Activated T-cell treated with anti-CD3 and anti-CD28 coated beads, Interleukin-2, amount 50 U/mL, for 24 hours (primary cell): ENCODE measurements around the gene SCMH1.
"Not testable (repeated sequence)": the region's sequence is repeated elsewhere in the genome, so short reads cannot be mapped to it uniquely, and the experiment has no call there.

Experiments
- DNase-seq: peaks from one replicate; pipeline ENCODE4 v3.0.0-alpha.2; 2020
- H3K27ac Mint-ChIP-seq: 2 replicates; pipeline ENCODE4 v1.8.0; 2020; ENCODE audit warnings: mild to moderate bottlenecking, mixed read lengths
- H3K27me3 Mint-ChIP-seq: 2 replicates; pipeline ENCODE4 v1.8.0; 2020; ENCODE audit warnings: mixed read lengths
- H3K36me3 Mint-ChIP-seq: 2 replicates; pipeline ENCODE4 v1.8.0; 2020; ENCODE audit warnings: low read depth, mixed read lengths
- H3K4me1 Mint-ChIP-seq: 2 replicates; pipeline ENCODE4 v1.8.0; 2020; ENCODE audit warnings: low read depth, mixed read lengths
- H3K4me3 Mint-ChIP-seq: 2 replicates; pipeline ENCODE4 v1.8.0; 2020; ENCODE audit warnings: mild to moderate bottlenecking, moderate library complexity, mixed read lengths
- H3K9me3 Mint-ChIP-seq: 2 replicates; pipeline ENCODE4 v1.8.0; 2020; ENCODE audit warnings: mixed read lengths

SCMH1 gene

DNA sequence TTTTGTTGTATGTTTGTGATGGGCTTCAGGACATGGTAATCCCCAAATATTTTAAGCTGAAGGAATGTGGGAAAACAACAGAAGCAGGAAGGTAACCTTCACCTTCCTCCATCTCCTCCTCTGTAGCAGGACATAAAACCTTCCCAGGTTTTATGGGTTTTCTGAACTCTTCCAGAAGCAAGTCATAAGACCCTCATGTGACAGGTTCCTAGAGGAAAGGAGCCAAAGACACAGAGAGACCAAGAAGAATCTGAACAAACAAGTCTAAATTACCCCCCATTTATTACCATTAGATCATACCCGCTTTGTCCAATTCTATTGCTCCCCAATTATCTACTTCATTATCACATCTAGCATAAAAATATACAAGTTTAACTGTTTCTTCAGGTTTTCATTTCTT, 28.8 kb downstream of the SCMH1 start:
- DNase-seq: no peak
- Mint-ChIP-seq H3K36me3 (peaks cover 60% of the 10 kb centered on the region), H3K4me1 (peaks cover 20% of the 10 kb centered on the region), H3K4me3 (no peak overlapping the region), H3K27ac (no peak overlapping the region), H3K27me3 (no peaks in the 10 kb centered on the region), H3K9me3 (peaks cover 16% of the 10 kb centered on the region)

DNA sequence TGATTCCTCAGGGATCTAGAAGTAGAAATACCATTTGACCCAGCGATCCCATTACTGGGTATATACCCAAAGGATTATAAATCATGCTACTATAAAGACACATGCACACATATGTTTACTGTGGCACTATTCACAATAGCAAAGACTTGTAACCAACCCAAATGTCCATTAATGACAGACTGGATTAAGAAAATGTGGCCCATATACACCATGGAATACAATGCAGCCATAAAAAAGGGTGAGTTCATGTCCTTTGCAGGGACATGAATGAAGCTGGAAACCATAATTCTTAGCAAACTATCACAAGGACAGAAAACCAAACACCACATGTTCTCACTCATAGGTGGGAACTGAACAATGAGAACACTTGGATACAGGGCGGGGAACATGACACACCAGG, 30.5 kb downstream of the SCMH1 start:
- H3K27ac Mint-ChIP-seq, DNase-seq, H3K27me3 Mint-ChIP-seq, H3K4me3 Mint-ChIP-seq: not testable (repeated sequence)
- H3K36me3 Mint-ChIP-seq: peaks cover 54% of the 10 kb centered on the region
- H3K4me1 Mint-ChIP-seq: peaks cover 20% of the 10 kb centered on the region
- peaks cover 12% of the 10 kb centered on the region for H3K9me3 Mint-ChIP-seq

DNA sequence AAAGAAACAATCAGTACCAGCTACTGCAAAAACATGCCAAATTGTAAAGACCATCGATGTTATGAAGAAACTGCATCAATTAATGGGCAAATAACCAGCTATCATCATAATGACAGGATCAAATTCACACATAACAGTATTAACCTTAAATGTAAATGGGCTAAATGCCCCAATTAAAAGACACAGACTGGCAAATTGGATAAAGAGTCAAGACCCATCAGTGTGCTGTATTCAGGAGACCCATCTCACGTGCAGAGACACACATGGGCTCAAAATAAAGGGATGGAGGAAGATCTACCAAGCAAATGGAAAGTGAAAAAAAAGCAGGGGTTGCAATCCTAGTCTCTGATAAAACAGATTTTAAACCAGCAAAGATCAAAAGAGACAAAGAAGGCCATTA, 35.1 kb downstream of the SCMH1 start:
- not testable (repeated sequence) for DNase-seq, H3K4me3 Mint-ChIP-seq, H3K27ac Mint-ChIP-seq, H3K27me3 Mint-ChIP-seq
- Mint-ChIP-seq H3K9me3 (peaks cover 20% of the 10 kb centered on the region), H3K4me1 (peaks cover 10% of the 10 kb centered on the region), H3K36me3 (peaks cover 71% of the 10 kb centered on the region)

DNA sequence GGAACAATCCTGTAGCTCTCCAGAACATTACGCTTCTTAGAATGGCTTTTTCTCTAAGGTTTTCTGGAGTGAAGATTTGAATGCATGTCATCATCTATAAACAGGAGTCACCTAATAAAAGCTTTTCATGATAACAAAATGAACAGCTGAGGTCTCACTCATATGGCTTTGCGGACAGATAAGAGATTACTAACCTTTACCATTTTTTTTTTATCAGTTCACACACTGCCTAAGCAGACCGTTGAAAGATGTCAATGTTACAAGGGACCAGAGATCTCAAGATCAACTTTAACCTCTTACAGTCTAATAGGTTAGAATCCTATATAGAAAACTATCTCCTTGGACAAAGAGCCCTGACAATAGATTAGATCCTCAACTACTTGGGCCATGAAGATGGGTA, 41.4 kb downstream of the SCMH1 start:
- peaks cover 8% of the 10 kb centered on the region for H3K9me3 Mint-ChIP-seq

DNA sequence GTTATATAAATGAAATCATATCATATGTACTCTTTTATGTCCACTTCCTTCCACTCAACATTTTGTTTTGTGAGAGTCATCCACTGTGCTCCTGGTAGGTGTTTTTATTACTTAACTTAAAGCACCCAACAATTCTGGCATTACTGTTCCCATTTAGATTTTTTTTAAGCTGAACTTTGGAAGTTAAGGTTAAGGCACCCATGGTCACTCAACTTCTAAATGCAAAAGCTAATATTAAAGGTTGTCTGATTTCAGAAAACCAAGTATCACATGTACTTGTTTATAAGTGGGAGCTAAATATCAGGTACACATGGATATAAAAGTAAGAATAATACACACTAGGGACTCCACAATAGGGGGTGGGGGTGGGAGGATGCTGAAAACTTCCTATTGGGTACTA, 42.7 kb downstream of the SCMH1 start:
- DNase-seq: no peak
- Mint-ChIP-seq H3K27me3 (no peaks in the 10 kb centered on the region), H3K4me1 (peaks cover 1% of the 10 kb centered on the region), H3K9me3 (peaks cover 6% of the 10 kb centered on the region), H3K36me3 (peaks cover 20% of the 10 kb centered on the region), H3K27ac (no peak overlapping the region), H3K4me3 (no peak overlapping the region)

More for the DNA sequence above, 41.4 kb downstream of the SCMH1 start:
- Mint-ChIP-seq H3K27me3 (no peaks in the 10 kb centered on the region), H3K27ac (no peak overlapping the region), H3K36me3 (peaks cover 34% of the 10 kb centered on the region), H3K4me1 (peaks cover 1% of the 10 kb centered on the region), H3K4me3 (no peak overlapping the region)
- no peak for DNase-seq

DNA sequence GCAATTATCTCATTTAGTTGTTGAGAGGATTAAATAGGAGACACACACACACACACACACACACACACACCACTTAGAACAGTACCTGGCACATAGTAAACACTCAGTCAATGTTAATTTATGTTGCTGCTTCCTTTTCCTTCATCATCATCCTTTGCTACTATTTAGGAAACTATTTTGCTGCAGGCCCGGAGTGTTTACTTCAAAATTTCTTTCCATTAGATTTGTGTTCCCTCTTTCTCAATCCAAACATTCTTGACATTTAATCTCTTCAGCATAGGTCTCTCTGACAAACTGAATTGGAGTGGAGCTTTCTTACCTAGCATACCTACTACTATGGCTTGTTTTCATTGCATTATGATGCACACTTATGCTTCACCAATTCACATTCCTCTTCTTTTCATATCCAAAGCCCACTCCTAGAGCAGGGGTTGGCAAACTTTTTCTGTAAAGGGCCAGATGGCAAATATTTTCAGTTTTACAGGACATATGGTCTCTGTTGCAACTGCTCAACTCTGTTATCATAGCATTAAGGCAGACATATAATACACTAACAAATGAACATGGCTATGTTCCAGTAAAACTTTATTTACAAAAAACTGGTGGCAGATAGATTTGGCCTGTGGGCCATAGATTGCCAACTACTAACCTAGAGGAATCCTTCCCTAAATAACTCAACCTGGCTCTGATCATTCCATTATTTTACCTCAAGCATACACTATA, 49.5 kb downstream of the SCMH1 start:
- Mint-ChIP-seq H3K4me3 (no peak overlapping the region), H3K4me1 (peaks cover 2% of the 10 kb centered on the region), H3K27me3 (no peaks in the 10 kb centered on the region), H3K36me3 (peaks cover 6% of the 10 kb centered on the region), H3K27ac (no peak overlapping the region), H3K9me3 (no peaks in the 10 kb centered on the region)
- no peak for DNase-seq

DNA sequence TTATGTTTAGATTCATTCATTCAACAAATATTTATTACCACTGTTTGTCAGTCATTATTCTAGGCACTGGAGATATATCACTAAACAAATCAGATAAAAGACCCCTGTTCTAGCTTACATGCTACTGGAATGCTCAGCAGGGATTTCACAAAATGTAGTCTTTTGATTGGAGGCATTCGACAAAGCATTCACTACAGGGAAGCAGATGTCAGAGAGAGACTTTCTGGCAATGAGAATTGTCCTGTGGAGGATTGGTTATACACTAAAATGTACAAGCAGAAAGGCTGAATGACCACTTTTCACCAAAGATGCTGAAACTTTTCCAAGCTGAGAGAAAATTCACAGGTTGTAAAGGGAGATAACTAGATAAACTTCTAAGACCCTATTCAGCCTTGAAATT, 57.7 kb downstream of the SCMH1 start:
- H3K9me3 Mint-ChIP-seq: no peaks in the 10 kb centered on the region
- H3K27me3 Mint-ChIP-seq: no peaks in the 10 kb centered on the region
- H3K4me3 Mint-ChIP-seq: no peak overlapping the region
- H3K27ac Mint-ChIP-seq: no peak overlapping the region
- H3K4me1 Mint-ChIP-seq: peaks cover 2% of the 10 kb centered on the region
- DNase-seq: no peak
- H3K36me3 Mint-ChIP-seq: peaks cover 52% of the 10 kb centered on the region

DNA sequence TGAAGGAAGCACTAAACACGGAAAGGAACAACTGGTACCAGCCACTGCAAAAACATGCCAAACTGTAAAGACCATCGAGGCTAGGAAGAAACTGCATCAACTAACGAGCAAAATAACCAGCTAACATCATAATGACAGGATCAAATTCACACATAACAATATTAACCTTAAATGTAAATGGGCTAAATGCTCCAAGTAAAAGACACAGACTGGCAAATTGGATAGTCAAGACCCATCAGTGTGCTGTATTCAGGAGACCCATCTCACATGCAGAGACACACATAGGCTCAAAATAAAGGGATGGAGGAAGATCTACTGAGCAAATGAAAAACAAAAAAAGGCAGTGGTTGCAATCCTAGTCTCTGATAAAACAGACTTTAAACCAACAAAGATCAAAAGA, 63.9 kb downstream of the SCMH1 start:
- H3K4me3 Mint-ChIP-seq, H3K4me1 Mint-ChIP-seq, H3K27me3 Mint-ChIP-seq, H3K27ac Mint-ChIP-seq, DNase-seq, H3K9me3 Mint-ChIP-seq: not testable (repeated sequence)
- H3K36me3 Mint-ChIP-seq: peaks cover 70% of the 10 kb centered on the region

DNA sequence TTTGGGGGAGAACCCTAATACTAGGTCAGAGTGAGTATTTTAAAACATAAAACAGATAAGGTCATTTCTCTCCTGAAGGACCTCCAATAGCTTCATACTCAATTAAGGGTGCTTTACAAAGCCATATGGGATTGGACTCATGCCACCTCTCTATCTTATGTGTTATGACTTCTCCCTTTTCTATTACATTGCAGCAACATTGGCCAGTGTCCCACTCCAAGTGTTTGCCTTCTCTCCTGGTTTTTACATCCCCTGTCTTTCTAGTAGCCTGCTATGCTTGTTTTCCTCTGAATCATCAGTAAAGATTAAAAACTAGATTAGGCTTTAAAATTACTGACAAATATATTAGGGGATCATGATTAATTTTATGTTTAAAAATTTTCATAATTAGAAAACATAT, 66.6 kb downstream of the SCMH1 start:
- Mint-ChIP-seq H3K36me3 (peaks cover 63% of the 10 kb centered on the region), H3K9me3 (peaks cover 3% of the 10 kb centered on the region), H3K27me3 (no peaks in the 10 kb centered on the region), H3K4me1 (peaks cover 3% of the 10 kb centered on the region), H3K27ac (no peak overlapping the region), H3K4me3 (no peak overlapping the region)
- no peak for DNase-seq

DNA sequence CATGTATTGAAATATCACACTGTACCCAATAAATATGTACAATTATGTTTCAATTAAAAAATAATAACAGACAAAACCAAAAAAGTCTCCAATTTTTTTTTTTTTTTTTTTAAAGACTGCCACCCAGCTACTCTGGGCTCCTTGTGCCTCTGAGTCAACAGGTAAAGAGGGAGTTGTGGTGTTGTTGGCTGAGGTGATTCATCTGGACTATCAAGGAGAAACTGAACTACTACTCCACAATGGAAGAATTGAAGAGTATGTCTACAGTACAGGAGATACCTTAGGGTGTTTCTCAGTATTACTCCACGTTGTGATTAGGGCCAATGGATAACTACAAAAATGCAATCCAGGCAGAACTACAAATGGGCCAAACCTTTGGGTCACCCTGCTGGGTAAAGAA, 67.9 kb downstream of the SCMH1 start:
- H3K27ac Mint-ChIP-seq: no peak overlapping the region
- H3K4me1 Mint-ChIP-seq: peaks cover 3% of the 10 kb centered on the region
- no peak for DNase-seq
- H3K27me3 Mint-ChIP-seq: no peaks in the 10 kb centered on the region
- H3K36me3 Mint-ChIP-seq: peaks cover 65% of the 10 kb centered on the region
- H3K9me3 Mint-ChIP-seq: peaks cover 3% of the 10 kb centered on the region
- H3K4me3 Mint-ChIP-seq: no peak overlapping the region

DNA sequence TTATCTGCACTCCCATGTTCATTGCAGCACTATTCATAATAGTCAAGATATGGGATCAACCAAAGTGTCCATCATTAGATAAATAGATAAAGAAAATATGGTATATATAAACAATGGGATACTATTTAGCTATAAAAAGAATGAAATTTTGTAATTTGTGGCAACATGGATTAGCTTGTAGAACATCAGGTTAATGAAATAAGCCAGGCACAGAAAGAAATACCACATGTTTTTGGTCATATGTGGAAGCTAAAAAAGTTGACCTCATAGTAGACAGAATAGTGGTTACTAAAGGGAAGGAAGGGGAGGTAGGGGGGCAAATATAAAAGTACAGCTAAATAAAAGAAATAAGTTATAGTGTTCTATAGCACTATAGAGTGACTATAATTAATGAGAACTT, 68.5 kb downstream of the SCMH1 start:
- H3K27ac Mint-ChIP-seq: no peak overlapping the region
- no peak for DNase-seq
- H3K36me3 Mint-ChIP-seq: peaks cover 65% of the 10 kb centered on the region
- peaks cover 3% of the 10 kb centered on the region for H3K4me1 Mint-ChIP-seq
- no peak overlapping the region for H3K4me3 Mint-ChIP-seq
- H3K9me3 Mint-ChIP-seq: peaks cover 5% of the 10 kb centered on the region
- no peaks in the 10 kb centered on the region for H3K27me3 Mint-ChIP-seq

DNA sequence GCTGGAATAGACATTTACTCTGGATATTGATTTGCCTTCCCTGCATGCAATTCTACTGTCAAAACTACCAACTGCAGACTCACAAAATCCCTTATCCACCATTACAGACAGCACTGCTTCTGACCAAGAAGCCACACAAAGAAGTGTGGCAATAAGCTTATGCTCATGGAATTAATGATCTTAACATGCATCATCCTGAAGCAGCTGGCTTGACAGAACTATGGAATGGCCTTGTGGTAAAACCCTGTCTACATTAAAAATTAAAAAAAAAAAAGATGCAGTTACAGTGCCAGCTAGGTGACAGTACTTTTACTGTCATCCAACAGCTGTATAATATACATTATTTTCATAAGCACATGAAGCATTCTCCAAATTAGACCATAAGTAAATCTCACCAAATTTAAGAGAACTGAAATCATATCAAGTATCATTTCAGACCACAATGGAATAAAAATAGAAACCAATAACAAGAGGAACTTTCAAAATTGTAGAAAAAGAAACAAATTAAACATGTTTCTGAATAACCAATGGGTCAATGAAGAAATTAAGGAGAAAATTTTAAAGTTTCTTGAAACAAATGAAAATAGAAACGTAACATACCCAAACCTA, 70.7 kb downstream of the SCMH1 start:
- no peaks in the 10 kb centered on the region for H3K27me3 Mint-ChIP-seq
- H3K4me1 Mint-ChIP-seq: peaks cover 3% of the 10 kb centered on the region
- no peak for DNase-seq
- H3K9me3 Mint-ChIP-seq: peaks cover 12% of the 10 kb centered on the region
- no peak overlapping the region for H3K27ac Mint-ChIP-seq
- H3K4me3 Mint-ChIP-seq: no peak overlapping the region
- peaks cover 62% of the 10 kb centered on the region for H3K36me3 Mint-ChIP-seq

DNA sequence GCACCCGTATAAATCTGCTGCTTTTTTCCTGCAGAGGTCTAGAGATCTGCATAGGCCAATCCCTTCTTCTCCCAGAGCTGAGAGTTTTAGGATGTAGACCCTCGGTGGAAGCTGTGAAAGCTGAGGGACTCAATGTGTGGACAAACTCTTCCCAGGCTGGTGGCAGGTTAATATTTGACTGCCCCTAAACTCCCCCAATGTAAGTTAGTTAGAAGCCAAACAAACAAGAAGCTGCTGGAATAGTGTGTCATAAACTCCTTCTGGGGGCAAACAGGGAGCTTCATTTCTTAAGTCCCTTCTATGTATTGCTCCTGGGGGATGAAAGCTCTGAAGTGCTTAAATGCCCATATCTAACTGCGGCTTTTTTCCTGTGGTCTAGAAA, 72.3 kb downstream of the SCMH1 start:
- Mint-ChIP-seq H3K4me3 (no peak overlapping the region), H3K9me3 (peaks cover 12% of the 10 kb centered on the region), H3K36me3 (peaks cover 50% of the 10 kb centered on the region), H3K27ac (no peak overlapping the region), H3K4me1 (peaks cover 3% of the 10 kb centered on the region), H3K27me3 (no peaks in the 10 kb centered on the region)
- no peak for DNase-seq

DNA sequence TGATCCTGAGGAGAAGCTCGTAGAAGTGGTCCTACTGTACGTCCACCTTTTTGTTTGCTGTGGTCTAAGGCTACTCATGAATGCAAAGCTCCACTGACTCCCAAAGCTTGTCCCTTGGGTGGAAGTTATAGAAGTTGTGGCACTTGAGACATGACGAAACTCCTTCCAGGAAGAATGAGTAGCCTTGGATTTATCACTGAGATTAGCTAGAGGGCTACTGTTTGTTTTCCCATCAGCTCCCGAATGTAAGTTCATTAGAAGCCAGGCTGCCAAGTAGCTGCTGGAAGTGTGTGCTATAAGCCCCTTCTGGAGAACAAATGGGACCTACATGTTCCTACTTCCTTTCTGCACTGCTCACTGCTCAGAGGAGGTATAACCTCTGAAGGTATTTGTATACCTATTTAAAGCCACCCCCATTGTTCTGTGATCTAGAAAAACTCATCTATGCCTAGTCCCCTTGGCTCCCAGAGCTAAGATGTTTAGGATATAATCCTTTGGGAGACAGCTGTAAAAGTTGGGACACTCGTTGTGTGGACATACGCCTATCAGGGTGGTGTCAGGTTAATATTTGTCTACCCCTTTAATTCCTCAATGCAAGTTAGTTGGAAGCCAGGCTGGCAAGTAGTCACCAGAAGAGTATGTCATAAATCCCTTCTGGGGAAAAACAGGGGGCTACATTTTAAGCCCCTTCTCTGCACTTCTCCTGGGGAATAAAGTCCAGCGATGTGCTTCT, 72.9 kb downstream of the SCMH1 start:
- DNase-seq: no peak
- Mint-ChIP-seq H3K9me3 (peaks cover 12% of the 10 kb centered on the region), H3K27ac (no peak overlapping the region), H3K4me3 (no peak overlapping the region), H3K36me3 (peaks cover 48% of the 10 kb centered on the region), H3K27me3 (no peaks in the 10 kb centered on the region), H3K4me1 (peaks cover 1% of the 10 kb centered on the region)

DNA sequence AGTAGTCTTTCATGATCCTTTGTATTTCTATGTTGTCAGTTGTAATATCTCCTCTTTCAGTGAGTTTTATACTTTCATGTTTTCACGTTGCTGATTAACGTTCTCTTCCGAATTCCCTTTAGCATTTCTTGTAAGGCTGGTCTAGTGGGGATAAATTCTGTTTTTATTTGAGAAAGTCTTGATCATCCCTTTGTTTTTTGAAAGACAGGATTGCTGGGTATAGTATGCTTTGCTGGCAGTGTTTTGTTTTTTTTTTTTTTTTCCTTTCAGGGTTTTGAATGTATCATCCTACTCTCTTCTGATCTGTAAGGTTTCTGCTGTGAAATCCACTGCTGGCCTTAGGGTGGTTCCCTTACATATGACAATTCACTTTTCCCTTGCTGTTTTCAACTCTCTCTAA, 74.4 kb downstream of the SCMH1 start:
- H3K9me3 Mint-ChIP-seq: peaks cover 12% of the 10 kb centered on the region
- no peak overlapping the region for H3K27ac Mint-ChIP-seq
- H3K27me3 Mint-ChIP-seq: no peaks in the 10 kb centered on the region
- no peak overlapping the region for H3K4me3 Mint-ChIP-seq
- no peaks in the 10 kb centered on the region for H3K4me1 Mint-ChIP-seq
- DNase-seq: no peak
- H3K36me3 Mint-ChIP-seq: peaks cover 53% of the 10 kb centered on the region
